GM19395 (cell line): Measurements from ENCODE around the gene TRMT1.
"Not testable (repeated sequence)": the region's sequence is repeated elsewhere in the genome, so short reads cannot be mapped to it uniquely, and the experiment has no call there.

Experiments
- ATAC-seq: cut with Tn5 transposase; IDR thresholded peaks from one replicate; pipeline ENCODE4 v1.9.1; 2021; ENCODE audit warnings: mild to moderate bottlenecking, moderate library complexity; ENCODE audit not compliant: unreplicated experiment

TRMT1 gene

GRCh38 chr19:13116282-13117175, at the start of gene TRMT1:
Gene TRMT1, minus strand, starts transcription at chr19:13116740. Its CDS starts 341 bp downstream, at chr19:13116399.
- ATAC-seq: peak; percentile 45

DNA sequence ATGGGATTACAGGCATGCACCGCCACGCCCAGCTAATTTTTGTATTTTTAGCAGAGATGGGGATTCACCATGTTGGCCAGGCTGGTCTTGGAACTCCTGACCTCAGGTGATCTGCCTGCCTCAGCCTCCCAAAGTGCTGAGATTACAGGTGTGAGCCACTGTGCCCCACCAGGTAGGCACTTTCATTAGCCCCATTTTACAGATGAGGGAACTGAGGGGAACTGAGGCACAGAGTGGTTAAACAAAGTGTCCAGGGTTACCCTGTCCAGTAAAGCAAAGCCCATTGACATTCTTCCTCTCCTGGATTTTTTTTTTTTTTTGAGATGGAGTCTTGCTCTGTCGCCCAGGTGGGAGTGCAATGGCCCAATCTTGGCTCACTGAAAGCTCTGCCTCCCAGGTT, 49.6 kb upstream of the TRMT1 start:
- ATAC-seq: not testable (repeated sequence)

DNA sequence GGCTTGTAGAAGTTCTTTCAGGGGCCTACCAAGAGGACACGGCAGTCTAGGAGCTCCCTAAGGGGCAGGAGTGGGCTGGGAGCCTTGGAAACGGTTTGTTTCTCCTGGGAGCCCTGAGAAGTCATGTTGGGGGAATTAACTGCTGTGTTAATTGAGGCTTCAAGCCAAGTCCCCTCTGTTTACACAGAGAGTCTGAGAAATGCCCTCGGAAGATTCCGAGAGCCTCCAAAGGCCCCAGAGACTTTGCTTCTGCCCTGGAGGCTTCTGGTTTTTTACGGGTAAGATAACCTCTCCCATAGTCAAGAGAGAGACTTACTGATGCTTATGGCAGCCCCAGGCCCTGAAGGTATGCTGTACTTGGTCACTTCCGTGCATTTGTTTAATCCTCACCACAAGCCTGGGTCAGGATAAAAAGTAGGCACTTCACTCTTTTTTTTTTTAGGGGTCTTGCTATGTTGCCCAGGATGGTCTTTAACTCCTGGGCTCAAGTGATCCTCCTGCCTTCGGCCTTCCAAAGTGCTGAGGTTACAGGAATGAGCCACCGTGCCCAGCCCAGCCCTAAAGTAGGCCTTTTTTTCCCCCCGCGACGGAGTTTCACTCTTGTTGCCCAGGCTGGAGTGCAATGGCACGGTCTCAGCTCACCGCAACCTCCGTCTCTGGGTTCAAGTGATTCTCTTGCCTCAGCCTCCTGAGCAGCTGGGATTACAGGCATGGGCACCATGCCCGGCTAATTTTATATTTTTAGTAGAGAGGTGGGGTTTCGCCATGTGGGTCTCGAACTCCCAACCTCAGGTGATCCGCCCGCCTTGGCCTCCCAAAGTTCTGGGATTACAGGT, 48.8 kb upstream of the TRMT1 start:
- no peak for ATAC-seq

GRCh38 chr19:13164343-13165161, 48.0 kb upstream of the TRMT1 start:
- ATAC-seq: no peak

GRCh38 chr19:13163609-13164342, 47.2 kb upstream of the TRMT1 start:
- ATAC-seq: no peak

- peak; percentile 51 for ATAC-seq
Observed at GRCh38 chr19:13162724-13163608, 46.4 kb upstream of the TRMT1 start.

- no peak for ATAC-seq
Observed at GRCh38 chr19:13160557-13160956, 44.0 kb upstream of the TRMT1 start.

DNA sequence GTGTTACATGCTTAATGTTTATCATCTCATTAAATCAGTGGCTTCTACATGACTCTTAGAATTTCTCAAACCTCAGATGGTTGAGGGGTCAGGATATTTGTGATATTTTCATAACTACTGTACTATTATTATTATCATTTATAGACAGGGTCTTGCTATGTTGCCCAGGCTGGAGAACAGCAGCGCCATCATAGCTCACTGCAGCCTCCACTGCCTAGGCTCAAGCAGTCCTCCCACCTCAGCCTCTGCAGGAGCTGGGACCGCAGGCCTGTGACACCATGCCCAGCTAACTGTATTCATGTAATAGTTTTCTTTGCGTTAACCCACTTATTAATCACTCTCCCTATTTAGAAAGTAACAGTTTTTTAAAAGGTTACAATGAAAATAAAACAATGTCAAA, 43.2 kb upstream of the TRMT1 start:
- no peak for ATAC-seq

GRCh38 chr19:13155472-13156359, 39.2 kb upstream of the TRMT1 start:
- ATAC-seq: no peak

DNA sequence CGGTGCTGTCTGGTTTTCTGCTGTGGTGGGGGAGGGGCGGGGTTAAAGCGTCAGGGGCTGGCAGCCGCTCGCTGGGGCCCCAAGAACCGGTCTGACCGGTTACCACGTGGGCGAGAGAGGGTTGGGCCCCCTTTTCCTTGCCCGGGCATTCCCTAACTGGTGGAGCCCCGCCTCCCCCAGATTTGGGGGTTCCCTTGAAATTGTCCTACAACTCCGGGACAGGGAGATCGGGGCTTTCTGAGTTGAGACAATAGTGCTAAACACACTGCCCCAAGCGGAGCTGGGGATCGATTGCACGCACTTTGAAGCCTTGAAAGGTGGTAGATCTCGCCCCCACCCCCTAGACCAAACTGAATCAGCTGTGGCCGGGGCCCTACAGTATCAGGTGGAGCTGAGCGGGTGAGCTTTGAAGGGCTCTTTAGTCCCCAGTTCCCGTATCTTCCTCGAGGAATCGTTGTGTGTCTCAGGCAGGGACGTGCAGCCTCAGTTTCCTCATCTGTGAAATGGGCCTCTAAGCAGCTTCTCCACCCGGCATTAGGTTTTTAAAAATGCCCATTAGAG, 38.5 kb upstream of the TRMT1 start:
- ATAC-seq: no peak

GRCh38 chr19:13154241-13154778, 37.8 kb upstream of the TRMT1 start:
- ATAC-seq: no peak

- no peak for ATAC-seq
Observed at GRCh38 chr19:13153569-13154240, 37.2 kb upstream of the TRMT1 start.

GRCh38 chr19:13152974-13153568, 36.5 kb upstream of the TRMT1 start:
- peak; percentile 30 for ATAC-seq

- peak; percentile 1 for ATAC-seq
Observed at GRCh38 chr19:13152356-13152973, 35.9 kb upstream of the TRMT1 start.

GRCh38 chr19:13151605-13152355, 35.2 kb upstream of the TRMT1 start:
- ATAC-seq: peak; percentile 41
